HG02885 (cell line): ENCODE data around the gene ZKSCAN8.
A peak's percentile ranks its signal among the peaks of the same experiment; 100 is the strongest.
"Not testable (repeated sequence)": the region's sequence is repeated elsewhere in the genome, so short reads cannot be mapped to it uniquely, and the experiment has no call there.

Experiments used
- ATAC-seq: cut with Tn5 transposase; IDR thresholded peaks from one replicate; pipeline ENCODE4 v1.9.1; 2021; ENCODE audit warnings: mild to moderate bottlenecking; ENCODE audit not compliant: unreplicated experiment, poor library complexity

Gene ZKSCAN8

DNA sequence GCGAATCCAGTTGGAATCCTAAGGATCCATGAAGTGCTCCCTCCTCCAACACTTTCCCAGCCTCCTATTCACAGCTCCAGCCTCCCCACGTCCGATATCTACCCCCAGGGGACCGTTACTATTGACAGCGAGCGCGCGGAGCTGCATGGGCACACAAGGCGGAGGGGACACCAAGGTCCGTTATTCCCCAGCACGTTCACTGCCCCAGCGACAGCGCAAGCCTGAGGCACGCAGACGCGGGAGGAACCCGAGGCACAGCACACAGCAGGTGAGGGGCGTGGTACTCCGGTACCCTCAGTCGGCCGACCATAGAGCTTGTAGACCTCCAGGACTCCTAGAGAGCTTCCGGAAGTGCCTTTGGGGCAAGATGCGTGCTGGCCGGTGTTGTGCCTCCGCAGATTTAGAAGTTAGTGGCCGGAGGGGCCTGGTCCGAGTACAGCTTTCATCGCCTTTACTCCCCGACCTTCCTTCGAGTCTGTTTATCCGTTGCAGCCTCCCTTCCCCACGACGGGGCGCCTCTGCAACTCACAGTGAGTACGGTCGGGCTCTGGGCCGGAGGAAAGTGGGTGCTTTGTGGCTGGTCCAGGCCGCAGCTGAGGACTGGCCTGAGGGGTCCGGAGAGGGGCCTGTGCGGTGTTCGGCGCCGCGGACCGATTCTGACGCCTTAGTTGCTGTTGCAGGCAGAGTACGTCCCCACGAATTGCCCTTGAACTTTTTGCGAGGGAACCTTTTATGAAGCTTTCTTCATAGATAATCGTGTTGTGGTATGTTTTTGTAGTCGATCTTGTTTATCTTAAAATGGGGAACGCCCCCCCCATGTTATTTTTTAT lies at the start of gene ZKSCAN8:
TSS of gene ZKSCAN8 (plus strand) at position 384 of the 830 bp plus-strand sequence. CDS start 6,525 bp downstream, outside the sequence.
- ATAC-seq: peak; percentile 87

DNA sequence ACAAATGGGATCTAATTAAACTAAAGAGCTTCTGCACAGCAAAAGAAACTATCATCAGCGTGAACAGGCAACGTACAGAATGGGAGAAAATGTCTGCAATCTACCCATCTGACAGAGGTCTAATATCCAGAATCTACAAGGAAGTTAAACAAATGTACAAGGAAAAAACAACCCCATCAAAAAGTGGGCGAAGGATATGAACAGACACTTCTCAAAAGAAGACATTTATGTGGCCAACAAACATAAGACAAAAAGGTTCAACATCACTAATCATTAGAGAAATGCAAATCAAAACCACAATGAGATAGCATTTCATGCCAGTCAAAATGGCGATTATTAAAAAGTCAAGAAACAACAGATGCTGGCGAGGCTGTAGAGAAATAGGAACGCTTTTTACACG lies 39.5 kb upstream of the ZKSCAN8 start:
- ATAC-seq: not testable (repeated sequence)

DNA sequence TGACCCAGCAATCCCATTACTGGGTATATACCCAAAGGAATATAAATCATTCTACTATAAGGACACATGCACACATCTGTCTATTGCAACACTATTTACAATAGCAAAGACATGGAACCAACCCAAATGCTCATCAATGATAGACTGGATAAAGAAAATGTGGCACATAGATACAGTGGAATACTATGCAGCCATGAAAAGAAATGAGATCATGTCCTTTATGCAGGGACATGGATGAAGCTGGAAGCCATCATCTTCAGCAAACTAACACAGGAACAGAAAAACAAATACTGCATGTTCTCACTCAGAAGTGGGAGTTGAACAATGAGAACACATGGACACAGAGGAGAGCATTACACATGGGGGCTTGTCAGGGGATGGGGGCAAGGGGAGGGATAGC lies 39.0 kb upstream of the ZKSCAN8 start:
- not testable (repeated sequence) for ATAC-seq

DNA sequence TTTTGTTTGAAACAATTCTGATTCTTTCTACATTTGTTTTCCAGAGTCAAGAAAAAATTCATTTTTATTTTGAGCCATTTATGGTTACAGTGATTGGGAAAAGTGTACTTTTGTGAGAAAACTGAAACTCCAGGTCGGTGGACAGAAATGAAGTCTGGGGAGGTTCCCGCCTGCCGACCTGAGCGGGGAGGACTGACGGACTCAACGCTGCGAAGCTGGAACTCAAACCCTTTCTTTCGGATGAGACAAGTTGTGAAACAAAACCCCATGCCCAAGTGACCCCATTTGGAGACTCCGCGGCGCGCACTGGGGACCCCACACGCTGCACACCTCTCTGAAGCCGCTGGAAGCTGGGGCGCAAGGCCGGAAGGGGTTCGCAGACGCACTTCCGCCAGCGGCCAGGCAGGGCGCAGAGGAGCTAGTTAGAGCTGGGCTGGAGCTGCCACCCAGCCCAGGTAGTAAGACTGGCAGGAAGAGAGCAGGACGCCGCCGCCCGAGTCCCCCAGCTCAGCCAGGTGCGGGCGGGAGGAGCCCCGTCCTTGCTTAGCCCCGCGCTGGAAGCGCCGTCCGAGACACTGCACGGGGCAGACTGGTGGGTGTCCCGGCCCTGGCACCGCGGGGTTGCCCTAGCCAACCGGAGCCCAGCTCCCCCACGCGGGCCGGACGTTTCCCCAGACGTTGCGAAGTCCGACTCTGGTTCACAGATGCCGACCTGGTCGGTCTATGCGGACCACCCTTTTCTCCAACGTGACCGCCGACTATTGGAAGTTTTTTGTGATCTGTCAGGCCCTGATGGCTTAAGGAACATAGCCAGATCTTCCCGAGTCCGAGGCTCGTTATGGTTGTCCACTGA lies 37.1 kb upstream of the ZKSCAN8 start:
- ATAC-seq: peak; percentile 99

DNA sequence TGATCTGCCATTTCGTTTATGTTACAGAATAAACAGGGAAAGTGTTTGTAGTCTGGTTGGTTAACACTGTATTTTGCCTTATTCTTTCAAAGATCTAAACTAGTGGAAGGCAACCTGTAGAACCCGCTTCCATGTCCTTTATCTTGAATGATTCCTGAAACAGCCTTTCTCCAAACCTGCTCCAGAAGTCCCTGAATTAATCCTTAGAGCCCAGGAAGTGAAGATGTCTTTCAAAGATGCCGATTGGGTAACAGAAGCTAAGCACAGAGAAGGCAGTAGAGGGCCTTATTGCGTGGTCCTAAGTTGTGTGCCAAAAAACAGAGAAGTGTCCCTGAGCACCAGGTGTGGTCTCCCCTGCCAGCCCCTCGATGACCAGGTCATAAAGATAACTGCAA lies 36.4 kb upstream of the ZKSCAN8 start:
- ATAC-seq: peak; percentile 36

DNA sequence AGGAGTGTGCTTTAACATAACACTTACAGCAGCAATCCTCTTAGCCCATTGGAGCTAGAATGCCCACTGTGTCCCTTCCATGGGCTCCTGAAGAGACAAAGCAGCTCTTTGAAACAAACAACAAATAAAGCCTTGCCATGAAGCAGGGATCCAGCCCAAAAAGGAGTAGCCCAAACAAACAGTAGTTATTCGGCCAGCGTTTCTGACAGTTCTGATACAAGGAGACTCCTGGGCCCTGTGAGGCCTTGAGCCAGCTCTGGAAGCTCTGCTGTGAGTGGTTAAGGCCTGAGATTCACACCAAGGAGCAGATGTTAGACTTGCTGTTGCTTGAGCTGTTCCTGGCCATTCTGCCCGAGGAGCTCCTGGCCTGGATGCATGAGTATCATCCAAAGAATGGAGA lies 34.2 kb upstream of the ZKSCAN8 start:
- no peak for ATAC-seq

DNA sequence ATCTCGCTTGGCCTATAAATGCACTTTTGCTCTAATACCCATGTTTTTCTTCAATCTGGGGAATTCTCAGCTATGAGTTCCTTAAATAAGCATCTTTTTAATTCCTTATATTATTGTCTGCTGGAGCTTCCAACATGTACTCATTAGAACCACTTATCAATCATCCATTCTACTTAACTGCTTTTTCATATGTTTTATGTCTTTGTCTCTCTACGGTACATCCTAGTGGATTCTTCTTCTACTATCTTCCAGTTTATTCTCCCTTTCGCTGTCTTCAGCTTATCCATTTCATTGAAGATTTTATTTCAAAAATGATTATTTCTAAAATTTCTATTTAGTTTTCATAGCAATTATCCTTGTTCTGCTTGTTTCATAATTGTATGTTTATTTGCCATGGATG lies 29.7 kb upstream of the ZKSCAN8 start:
- ATAC-seq: no peak

DNA sequence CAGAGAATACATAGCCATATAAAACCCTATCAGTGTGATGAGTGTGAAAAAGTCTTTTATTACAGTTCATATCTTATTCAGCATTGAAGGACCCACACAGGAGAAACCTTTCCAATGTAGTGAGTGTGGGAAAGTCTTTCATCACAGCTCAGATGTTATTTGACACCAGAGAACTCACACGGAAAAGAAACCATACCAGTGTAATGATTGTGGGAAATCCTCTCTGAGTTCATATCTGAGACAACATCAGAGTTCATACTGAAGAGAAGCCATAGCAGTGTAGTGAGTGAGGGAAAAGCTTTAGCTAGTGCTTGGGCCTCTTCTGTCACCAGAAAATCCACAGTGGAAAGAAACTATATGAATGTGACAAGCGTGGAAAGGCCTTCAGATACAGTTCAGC lies 25.9 kb upstream of the ZKSCAN8 start:
- no peak for ATAC-seq

DNA sequence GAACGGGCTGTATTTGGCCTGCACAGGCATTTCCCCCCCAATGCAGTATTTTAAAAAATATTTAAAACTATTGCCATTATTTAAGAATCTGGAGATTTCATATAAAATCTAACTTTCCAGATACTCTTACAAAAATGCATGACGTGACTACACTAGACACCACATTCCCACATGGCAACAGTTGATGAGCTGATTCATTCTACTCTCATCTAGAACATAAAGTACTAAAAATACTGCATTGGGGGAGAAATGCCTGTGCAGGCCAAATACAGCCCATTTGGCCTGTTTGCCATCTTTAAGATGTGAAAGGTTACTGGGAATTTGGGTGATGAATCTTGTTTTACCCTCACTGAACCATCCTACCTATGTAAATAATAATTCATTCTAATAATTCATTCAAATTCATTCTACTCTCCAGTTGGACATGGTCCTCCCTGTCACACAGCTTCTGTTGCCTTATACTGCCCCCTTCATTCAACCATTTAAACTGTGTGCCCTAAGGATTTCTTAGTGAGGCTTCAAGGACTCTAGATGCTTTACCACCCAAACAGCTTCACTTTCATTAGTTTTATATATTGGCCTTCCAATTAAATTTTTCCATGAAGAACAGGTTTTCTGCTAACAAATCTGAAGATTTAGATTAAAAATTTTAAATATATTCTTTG lies 24.2 kb upstream of the ZKSCAN8 start:
- ATAC-seq: no peak

DNA sequence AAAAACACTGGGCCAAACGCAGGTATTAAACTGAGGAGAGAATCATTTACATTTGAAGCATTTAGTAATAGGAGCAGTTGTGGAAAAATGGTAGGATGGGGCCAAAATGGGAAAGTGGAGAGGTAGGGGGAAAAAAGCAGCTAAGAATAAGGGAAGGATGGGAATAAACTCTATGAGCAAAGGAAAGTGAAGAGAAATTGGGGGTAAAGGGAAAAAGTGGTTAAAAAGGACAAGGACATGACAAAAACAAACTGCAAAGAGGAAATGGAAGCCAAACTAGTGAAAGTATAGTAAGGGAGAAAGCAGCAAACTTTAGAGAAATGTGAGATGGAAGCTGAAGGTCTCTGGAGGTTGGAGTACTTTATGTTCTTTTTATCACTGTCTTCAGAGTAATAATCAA lies 23.5 kb upstream of the ZKSCAN8 start:
- no peak for ATAC-seq

DNA sequence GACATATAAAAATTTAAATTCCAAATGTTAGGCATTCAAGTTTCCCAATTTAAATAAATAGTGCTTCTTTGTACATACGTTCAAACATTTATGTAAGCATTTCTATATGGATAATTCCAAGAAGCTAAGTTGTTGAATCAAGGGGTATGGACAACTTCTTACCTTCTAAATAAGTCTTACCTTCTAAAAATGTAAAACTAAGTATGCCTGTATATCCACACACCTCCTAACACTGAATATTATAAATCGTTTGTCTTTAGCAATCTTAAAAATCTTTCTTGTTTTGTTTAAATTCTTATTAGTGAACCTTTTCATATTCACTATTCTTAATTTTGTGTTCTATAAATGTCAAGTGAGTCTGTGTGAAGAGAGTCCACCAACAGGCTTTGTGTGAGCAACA lies 19.8 kb upstream of the ZKSCAN8 start:
- ATAC-seq: no peak

DNA sequence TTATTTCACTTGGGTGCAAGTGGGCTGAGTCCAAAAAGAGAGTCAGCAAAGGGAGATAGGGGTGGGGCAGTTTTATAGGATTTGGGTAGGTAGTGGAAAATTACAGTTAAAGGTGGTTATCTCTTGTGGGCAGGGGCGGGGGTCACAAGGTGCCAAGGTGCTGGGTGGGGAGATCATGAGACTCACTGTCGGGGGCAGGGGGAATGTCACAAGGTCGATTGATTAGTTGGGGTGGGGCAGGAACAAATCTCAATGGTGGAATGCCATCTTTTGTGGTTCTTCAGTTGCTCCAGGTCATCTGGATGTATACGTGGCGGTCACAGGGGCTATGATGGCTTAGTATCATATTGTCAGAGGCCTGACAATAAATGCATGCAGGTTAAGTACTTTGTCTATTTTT lies 19.4 kb upstream of the ZKSCAN8 start:
- not testable (repeated sequence) for ATAC-seq

DNA sequence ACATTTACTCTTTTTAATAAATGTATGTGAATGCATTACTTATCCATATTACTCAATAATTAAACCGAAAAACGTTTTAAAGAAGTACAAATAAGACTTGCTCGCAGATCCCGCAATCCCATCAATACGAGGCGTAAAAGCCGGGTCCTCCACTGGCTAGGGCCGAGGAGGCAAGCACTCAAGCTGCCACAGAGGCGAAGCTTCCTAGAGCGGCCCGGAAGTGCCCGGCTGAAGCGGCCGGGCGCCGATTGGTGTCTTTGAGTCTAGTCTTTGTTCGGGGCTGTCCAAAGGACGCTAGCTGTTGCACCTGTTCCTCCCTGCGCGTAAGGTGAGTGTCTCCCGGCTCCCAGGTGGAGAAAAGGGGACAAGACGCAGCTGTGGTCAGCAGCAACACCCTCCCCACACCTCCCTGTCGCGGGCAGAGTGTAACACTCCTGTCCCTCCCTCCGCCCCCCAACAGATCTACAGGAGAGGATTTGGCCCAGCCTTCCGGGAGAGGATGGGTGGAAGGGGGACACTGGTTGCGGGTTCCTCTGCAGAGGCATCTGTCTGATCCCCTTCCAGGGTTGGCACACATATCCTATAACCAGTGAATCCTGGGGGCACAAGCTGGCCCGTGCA lies 17.2 kb upstream of the ZKSCAN8 start, which contains the start of gene ZSCAN16:
TSS of gene ZSCAN16 (plus strand) at position 260 of the 621 bp plus-strand sequence. CDS start 835 bp downstream, outside the sequence.
- ATAC-seq: peak; percentile 99

DNA sequence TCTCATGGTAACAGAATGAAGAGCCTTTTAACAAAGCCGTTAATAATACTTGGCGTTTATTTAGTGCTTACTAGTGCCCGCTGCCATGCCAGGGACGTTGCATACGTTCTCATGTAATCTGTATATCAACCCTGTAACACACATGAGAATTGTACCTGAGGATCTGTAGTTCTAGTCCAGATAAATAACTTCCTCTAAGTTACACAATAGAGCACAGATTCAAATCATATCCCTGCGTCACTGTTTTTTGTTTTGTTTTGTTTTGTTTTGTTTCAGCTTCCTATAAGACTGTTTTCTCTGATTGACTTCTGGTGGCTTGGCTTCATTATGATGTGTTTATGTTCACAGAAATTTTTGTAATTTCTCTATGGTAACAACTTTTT lies 16.7 kb upstream of the ZKSCAN8 start:
- ATAC-seq: no peak

DNA sequence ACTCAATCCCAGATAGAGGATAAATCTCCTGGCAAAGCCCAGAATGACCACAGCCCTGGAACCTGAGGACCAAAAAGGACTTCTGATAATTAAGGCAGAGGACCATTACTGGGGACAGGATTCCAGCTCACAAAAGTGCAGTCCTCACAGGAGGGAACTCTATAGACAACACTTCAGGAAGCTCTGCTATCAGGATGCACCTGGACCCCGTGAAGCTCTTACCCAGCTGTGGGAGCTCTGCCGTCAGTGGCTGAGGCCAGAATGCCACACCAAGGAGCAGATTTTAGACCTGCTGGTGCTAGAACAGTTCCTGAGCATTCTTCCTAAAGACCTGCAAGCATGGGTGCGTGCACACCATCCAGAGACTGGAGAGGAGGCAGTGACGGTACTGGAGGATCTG lies 16.3 kb upstream of the ZKSCAN8 start:
- ATAC-seq: no peak

DNA sequence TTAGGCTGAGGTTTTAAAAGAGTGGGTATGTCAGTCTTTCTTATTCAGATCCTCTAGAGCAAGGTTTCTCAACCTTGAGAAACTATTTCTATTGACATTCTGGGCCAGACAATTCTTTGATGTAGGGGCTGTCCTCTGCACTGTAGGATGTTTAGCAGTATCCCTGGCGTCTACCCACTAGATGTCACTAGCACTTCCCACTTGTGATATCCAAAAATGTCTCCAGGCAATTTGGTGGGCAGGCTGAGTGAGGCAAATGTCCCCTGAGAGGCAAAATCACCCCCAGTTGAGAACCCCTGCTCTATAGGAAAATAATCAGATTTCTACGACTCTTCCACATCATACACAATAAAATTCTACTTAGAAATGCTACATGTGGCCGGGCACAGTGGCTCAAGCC lies 7.7 kb upstream of the ZKSCAN8 start:
- ATAC-seq: no peak

DNA sequence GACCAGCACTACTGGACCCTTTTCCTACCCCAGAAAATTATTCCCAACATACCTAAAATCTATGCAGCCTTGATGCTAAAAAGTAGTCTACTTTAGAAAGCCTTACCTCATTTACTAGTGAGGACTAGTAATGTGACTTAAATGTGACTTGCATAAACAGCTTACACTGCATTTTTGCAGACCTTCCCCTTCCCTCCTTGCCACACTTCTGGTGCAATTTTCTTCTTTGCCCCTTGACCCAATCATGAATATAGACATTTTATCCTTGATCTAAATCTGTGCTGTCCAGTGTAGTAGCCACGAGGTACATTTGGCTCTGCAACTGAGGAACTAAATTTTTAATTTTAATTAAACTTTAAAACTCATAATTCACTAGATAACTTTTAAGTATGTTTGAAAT lies 7.0 kb upstream of the ZKSCAN8 start:
- no peak for ATAC-seq

DNA sequence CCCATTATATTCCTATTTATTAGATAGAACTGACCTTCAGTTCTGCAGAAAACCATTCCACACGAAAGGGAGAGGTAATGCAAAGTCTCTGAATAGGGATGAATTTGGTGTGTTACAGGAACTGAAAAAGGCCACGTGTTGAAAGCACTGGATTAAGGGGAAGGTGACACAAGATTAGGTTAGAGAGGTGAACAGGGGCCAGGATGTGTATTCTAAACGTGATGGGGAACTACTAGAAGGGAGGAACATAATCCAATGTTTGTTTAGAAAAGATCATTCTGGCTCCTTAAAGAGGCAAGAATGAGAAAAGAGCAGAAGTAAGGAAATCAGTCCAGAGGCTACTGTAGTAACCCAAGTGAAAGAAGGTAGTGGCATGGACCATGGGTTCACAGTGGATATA lies 6.3 kb upstream of the ZKSCAN8 start:
- ATAC-seq: no peak

DNA sequence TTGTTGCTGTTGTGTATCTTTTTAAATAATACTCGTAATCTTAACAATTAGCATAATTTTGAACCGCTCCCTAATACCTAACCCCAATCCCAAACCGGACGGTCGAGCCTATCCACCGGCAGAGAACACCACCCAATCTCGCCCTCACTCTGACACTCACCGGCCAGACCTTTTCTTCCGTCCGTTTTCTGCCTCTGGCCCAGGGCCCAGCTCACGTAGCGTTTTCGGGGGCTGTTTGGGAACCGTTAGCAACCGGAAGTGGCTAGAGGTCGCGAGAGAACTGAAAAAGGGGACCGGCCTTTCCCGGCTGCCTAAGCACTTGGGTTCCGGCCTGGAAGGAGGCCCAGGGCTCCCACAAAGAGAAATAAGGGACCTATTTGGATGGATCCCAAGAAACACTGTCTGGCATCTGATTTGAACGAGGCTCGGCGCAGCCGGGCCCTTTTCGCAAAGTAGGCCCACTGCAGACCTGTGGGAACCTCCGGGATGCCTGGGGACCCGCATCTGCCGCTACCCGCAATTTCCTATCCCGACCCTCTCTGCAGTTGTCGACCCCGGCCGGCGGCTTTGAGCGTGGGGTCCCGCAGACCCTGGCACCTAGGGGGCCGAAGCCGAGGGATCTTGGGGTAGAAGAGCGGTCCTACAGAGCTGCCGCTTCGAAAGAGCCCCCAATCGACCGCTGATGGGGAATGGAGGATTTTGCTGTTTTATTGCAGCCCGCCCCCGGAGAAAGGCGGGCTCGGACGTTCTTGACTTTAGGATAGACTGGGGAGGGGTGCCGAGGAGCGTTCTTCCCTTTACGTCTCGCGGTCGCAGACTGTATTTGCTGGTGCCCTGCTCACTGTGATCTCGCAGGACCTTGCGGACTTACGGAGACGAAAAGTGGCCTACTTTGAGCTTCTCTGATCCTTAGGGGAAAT lies 4.8 kb upstream of the ZKSCAN8 start:
- peak; percentile 67 for ATAC-seq
